Activated naive CD8-positive, alpha-beta T cell treated with anti-CD3 and anti-CD28 coated beads, Interleukin-2, amount 10 ng/mL, durations not matched to agents 7 days and 5 days (primary cell): Measurements from ENCODE around the gene ZNF10. TPM values are rescaled to one million over a fixed set of nuclear protein-coding genes. Genes with fewer than 3 reads are reported as not detected.

ENCODE experiments used
- ATAC-seq: fragments of 150-1000 bp; cut with Tn5 transposase; one replicate; pipeline ENCODE4 v1.10.0; 2021; ENCODE audit warnings: low read depth, moderate library complexity
- POLR2A ChIA-PET: fragments of 350-600 bp; sonication (Branson Sonifier 250); formaldehyde crosslinking; loops from one replicate; lab custom pipeline; 2021; ENCODE audit warnings: antibody characterized with exemption; lab: Charles Lee
- DNase-seq: peaks from one replicate; pipeline ENCODE4 v3.0.0; 2021
- H3K27ac Mint-ChIP-seq: one replicate; pipeline ENCODE4 v1.8.0; 2022; ENCODE audit warnings: mild to moderate bottlenecking, mixed read lengths
- H3K27me3 Mint-ChIP-seq: one replicate; pipeline ENCODE4 v1.8.0; 2022; ENCODE audit warnings: mild to moderate bottlenecking, moderate library complexity, mixed read lengths
- H3K36me3 Mint-ChIP-seq: one replicate; pipeline ENCODE4 v1.8.0; 2021; ENCODE audit warnings: mild to moderate bottlenecking, mixed read lengths
- H3K4me1 Mint-ChIP-seq: one replicate; pipeline ENCODE4 v1.8.0; 2021; ENCODE audit warnings: mixed read lengths
- H3K4me3 Mint-ChIP-seq: one replicate; pipeline ENCODE4 v1.8.0; 2022; ENCODE audit warnings: mild to moderate bottlenecking, moderate library complexity, mixed read lengths
- H3K9me3 Mint-ChIP-seq: one replicate; pipeline ENCODE4 v1.8.0; 2021; ENCODE audit warnings: mixed read lengths
- total RNA-seq, 2 experiments: library from RNA; stranded (reverse); gene quantifications; one replicate each; pipeline ENCODE4 v1.2.3, GENCODE V29; 2021

The ZNF10 gene
- total RNA-seq, 2 experiments from 2014 or later = 10.8 to 15.4 TPM

DNA sequence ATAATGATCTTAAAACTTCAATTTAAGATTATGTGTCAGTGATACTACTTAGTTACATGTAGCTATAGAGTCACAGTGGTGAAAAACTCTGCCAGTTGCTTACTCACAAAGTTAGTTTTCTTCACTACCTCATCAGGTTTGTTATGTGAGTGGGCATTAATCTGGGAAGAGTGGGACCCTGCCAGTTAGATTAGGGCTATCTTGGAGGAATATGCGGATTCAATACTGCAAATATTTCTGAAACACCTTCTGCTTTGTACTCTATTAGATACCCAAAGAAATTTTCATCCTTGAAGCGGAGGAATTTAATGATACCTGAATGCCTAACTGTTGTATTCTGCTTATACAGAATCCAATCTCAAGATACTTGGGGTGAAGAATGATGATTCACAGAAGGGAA, 76.0 kb downstream of the ZNF10 start:
- ATAC-seq (no peak), DNase-seq (no peak)
- peaks cover 28% of the 10 kb centered on the region for H3K9me3 Mint-ChIP-seq
- no peak overlapping the region for H3K4me3 Mint-ChIP-seq
- H3K4me1 Mint-ChIP-seq = no peaks in the 10 kb centered on the region
- peaks cover 33% of the 10 kb centered on the region for H3K36me3 Mint-ChIP-seq
- POLR2A ChIA-PET = no interaction called here
- H3K27me3 Mint-ChIP-seq = no peaks in the 10 kb centered on the region
- no peak overlapping the region for H3K27ac Mint-ChIP-seq

Other genes starting within 250 kb of the ZNF10 start
- gene CHFR, start 243.0 kb upstream of the ZNF10 start, total RNA-seq = 10 to 100 TPM; 93.6 to 96.1 TPM
- gene ZNF605, start 174.3 kb upstream of the ZNF10 start, total RNA-seq = 10 to 100 TPM; 12.3 to 13.6 TPM
- gene ZNF26, start 144.3 kb upstream of the ZNF10 start, total RNA-seq = 10 to 100 TPM; 22.5 to 25.5 TPM
- gene ZNF84, start 93.1 kb upstream of the ZNF10 start, total RNA-seq = 10 to 100 TPM; 36.2 to 40.8 TPM
- 10 to 100 TPM; 18.2 to 19.8 TPM for gene ZNF140, start 49.7 kb upstream of the ZNF10 start, total RNA-seq
- 1 to 10 TPM; 3.9 to 4.0 TPM for gene ZNF891, start 353 bp upstream of the ZNF10 start, total RNA-seq
- 10 to 100 TPM; 24.1 to 25.6 TPM for gene ZNF268, start 50.9 kb downstream of the ZNF10 start, total RNA-seq
- gene ANHX, start 105.2 kb downstream of the ZNF10 start, total RNA-seq = not detected